Endothelial cell of umbilical vein (primary cell): Measurements from ENCODE around the gene TOX4. TPM values are rescaled to one million over a fixed set of nuclear protein-coding genes. Genes with fewer than 3 reads are reported as not detected.

Source experiments
- BruUV-seq: library from RNA; stranded (reverse); fragments of 400-500 nt; replicated peaks from 2 replicates; lab custom pipeline; 2021; lab: Mats Ljungman, UMichigan
- CTCF ChIA-PET: fragments of 300-600, 350-600 bp; sonication (Branson Sonifier 250); formaldehyde crosslinking; loops from one replicate; lab custom pipeline; 2021; ENCODE audit warnings: antibody characterized with exemption, inconsistent platforms; lab: Charles Lee
- POLR2A ChIA-PET: fragments of 300-600, 350-600 bp; sonication (Branson Sonifier 250); formaldehyde crosslinking; loops from one replicate; lab custom pipeline; 2021; ENCODE audit warnings: antibody characterized with exemption, inconsistent platforms; lab: Charles Lee
- DNase-seq: peaks from one replicate; pipeline ENCODE4 v3.0.0-alpha.2; 2011; ENCODE audit warnings: low read depth, low spot score
- FAIRE-seq: peaks from 2 replicates; lab custom pipeline; 2011; peaks lifted over from hg19 to GRCh38; lab: Jason Lieb, UNC
- H2AFZ ChIP-seq: 2 replicates; pipeline ENCODE4 v1.6.0; 2012; ENCODE audit warnings: low read depth, low read length, control low read depth, inconsistent platforms
- H3K27ac ChIP-seq: 2 replicates; pipeline ENCODE4 v1.5.1; 2011; ENCODE audit warnings: low read depth, mild to moderate bottlenecking, control low read depth, low read length, moderate library complexity; ENCODE audit not compliant: insufficient read depth
- H3K27me3 ChIP-seq, 2 experiments: 2 replicates each; pipeline versions ENCODE4 v1.6.0 to v1.6.1; 2011; ENCODE audit warnings: low read length in 2 of 2, mixed read lengths in 1 of 2; ENCODE audit not compliant: control insufficient read depth in 2 of 2, insufficient read depth in 2 of 2
- H3K36me3 ChIP-seq, 2 experiments: 2 replicates in 1 of 2; 3 replicates in 1 of 2; pipeline ENCODE4 v1.5.1; 2011; ENCODE audit warnings: low read length in 2 of 2, mild to moderate bottlenecking in 1 of 2, moderate library complexity in 1 of 2; ENCODE audit not compliant: control insufficient read depth in 2 of 2, insufficient read depth in 2 of 2; ENCODE audit errors: extremely low read depth in 1 of 2
- H3K4me1 ChIP-seq: 3 replicates; pipeline ENCODE4 v1.5.1; 2011; ENCODE audit warnings: mild to moderate bottlenecking, low read length; ENCODE audit not compliant: control insufficient read depth, insufficient read depth; ENCODE audit errors: extremely low read depth
- H3K4me2 ChIP-seq: 2 replicates; pipeline ENCODE4 v1.6.1; 2011; ENCODE audit warnings: low read length, control low read depth, mixed read lengths; ENCODE audit not compliant: insufficient read depth
- H3K4me3 ChIP-seq, 3 experiments: fragments of 200-600 bp in 1 of 3; sonication (generic), shearing (Covaris generic) in 1 of 3; replicated peaks in 1 of 3; 2 replicates each; pipeline ENCODE4 v1.5.1; 2011 to 2016; ENCODE audit warnings: control low read depth in 3 of 3, low read length in 3 of 3, mild to moderate bottlenecking in 2 of 3, inconsistent platforms in 1 of 3, low read depth in 1 of 3, moderate library complexity in 1 of 3; ENCODE audit not compliant: insufficient read depth in 1 of 3
- H3K79me2 ChIP-seq: 2 replicates; pipeline ENCODE4 v1.6.0; 2012; ENCODE audit warnings: low read length, inconsistent platforms; ENCODE audit not compliant: control insufficient read depth, insufficient read depth
- H3K9ac ChIP-seq: replicated peaks from 2 replicates; pipeline ENCODE3; 2011; ENCODE audit warnings: low read length, control low read depth; ENCODE audit not compliant: insufficient read depth; ENCODE audit errors: extremely low read depth
- H3K9me1 ChIP-seq: replicated peaks from 3 replicates; pipeline ENCODE4 v1.6.0; 2011; ENCODE audit warnings: mild to moderate bottlenecking, low read length; ENCODE audit not compliant: control insufficient read depth, insufficient read depth; ENCODE audit errors: extremely low read depth
- H3K9me3 ChIP-seq: replicated peaks from 2 replicates; pipeline ENCODE4 v1.5.1; 2012; ENCODE audit warnings: low read length, inconsistent platforms; ENCODE audit not compliant: control insufficient read depth, insufficient read depth
- H4K20me1 ChIP-seq: replicated peaks from 2 replicates; pipeline ENCODE3; 2011; ENCODE audit warnings: mild to moderate bottlenecking, low read length; ENCODE audit not compliant: control insufficient read depth, insufficient read depth; ENCODE audit errors: extremely low read depth
- EZH2 ChIP-seq: IDR thresholded peaks from 2 replicates; pipeline ENCODE4 v1.6.1; 2012; ENCODE audit warnings: borderline replicate concordance, low read depth, mild to moderate bottlenecking, moderate library complexity, low read length, inconsistent platforms; ENCODE audit not compliant: severe bottlenecking
- FOS ChIP-seq: IDR thresholded peaks from 2 replicates; pipeline ENCODE4 v1.6.1; 2011; ENCODE audit warnings: mild to moderate bottlenecking, low read length, moderate library complexity, borderline replicate concordance; ENCODE audit not compliant: insufficient read depth
- GATA2 ChIP-seq: IDR thresholded peaks from 2 replicates; pipeline ENCODE4 v1.7.0; 2011; ENCODE audit warnings: low read depth, mild to moderate bottlenecking, moderate library complexity, mixed read lengths, low read length; ENCODE audit not compliant: insufficient read length, insufficient read depth
- JUN ChIP-seq: IDR thresholded peaks from 2 replicates; pipeline ENCODE4 v1.6.1; 2011; ENCODE audit warnings: borderline replicate concordance, low read depth; ENCODE audit not compliant: insufficient read length, insufficient read depth
- MYC ChIP-seq: IDR thresholded peaks from one replicate; pipeline ENCODE4 v1.6.1; 2011; ENCODE audit warnings: mild to moderate bottlenecking, low read depth, low read length
- POLR2A ChIP-seq: IDR thresholded peaks from 2 replicates; pipeline ENCODE4 v1.6.1; 2012; ENCODE audit warnings: low read depth, mild to moderate bottlenecking, control low read depth, low read length
- POLR2AphosphoS5 ChIP-seq: IDR thresholded peaks from 2 replicates; pipeline ENCODE4 v1.6.1; 2012; ENCODE audit warnings: low read depth, mild to moderate bottlenecking, control low read depth, low read length, moderate library complexity; ENCODE audit not compliant: insufficient read depth
- dilution Hi-C: fragments of 300-500 bp; cut with MboI; formaldehyde crosslinking; loops from one replicate; pipeline ENCODE4 v1.15.0; 2019; ENCODE audit warnings: low sequenced_read_pairs; ENCODE audit not compliant: extremely low pct_ligation_motif_present
- intact Hi-C: fragments of 100-400 bp; cut with micrococcal nuclease; formaldehyde crosslinking; loops from one replicate; pipeline ENCODE4 v1.10.0; 2022
- polyA plus RNA-seq, 4 experiments: library from polyadenylated mRNA; depleted of rRNA in 3 of 4; stranded (reverse) in 3 of 4; unstranded in 1 of 4; fragments of >200 nt; gene quantifications; 2 replicates each; pipeline versions ENCODE4 v1.2.1 to v1.2.3, GENCODE V29; 2011 to 2012; ENCODE audit warnings: missing spikeins in 1 of 4
- total RNA-seq: library from RNA; stranded (reverse); gene quantifications from 2 replicates; pipeline ENCODE4 v1.2.3, GENCODE V29; 2021

The TOX4 gene
- total and polyA plus RNA-seq, 2 donors (not counting 3 experiments of a cell fraction or from before 2014, with no cell fraction given): 67.4 to 78.4 TPM

DNA sequence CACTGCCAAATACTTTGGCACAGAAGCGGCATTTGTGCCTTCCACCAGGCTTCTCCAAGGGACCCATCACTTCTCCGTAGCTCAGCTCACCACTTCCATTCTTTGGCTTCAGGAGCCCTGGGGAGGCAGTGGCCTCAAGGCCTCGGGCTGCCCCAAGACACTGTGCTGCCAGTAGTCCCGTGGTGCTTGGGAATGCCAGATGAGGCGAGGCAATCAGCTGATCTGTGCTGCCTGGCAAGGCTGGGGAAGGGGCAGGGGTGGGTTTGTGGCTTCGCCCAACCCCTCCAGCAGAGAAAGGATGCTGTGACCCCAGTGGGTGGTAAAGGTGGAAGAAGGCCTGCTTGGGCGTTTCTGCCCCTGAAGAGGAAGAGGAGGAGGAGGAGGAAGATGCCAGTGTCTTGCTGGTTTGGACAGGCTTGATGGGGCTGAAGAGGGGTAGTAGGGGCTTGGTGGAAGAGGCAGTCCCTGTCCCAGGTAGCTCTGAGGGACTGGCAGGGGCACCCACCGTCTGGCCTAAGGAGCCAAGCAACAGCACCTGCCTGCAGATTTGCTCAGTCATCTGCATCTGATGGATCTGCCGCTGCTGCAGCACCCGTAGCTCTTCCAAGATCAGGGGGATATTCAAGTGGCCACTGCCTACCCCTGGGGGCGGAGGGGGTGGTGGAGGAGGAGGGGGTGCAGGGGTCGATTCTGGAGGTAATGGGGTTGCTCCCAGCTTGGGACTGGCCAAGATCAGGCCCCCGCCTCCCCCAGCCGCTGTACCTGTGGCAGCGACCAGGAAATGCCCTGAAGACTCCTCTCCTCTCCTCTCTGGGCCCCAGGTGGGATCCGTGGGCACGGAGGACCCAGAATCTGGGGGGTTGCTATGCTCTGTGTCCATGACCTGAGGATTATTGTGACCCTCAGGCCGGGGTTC, 47.8 kb downstream of the TOX4 start:
- no TSS peak for BruUV-seq
- peaks cover 3% of the 10 kb centered on the region for H3K4me1 ChIP-seq
- intact Hi-C loops: no loop called here
- H3K9me3 ChIP-seq: no peaks in the 10 kb centered on the region
- H3K79me2 ChIP-seq: no peaks in the 10 kb centered on the region
- H2AFZ ChIP-seq: no peak overlapping the region
- H3K36me3 ChIP-seq: no peaks in the 10 kb centered on the region
- H3K9ac ChIP-seq: no peak overlapping the region
- ChIA-PET POLR2A (no interaction called here), CTCF (interaction anchor here (1.7 to 3.1 kb wide), 4 partner anchors 13 to 26 kb away, joined by 4 to 28 read pairs (median 9); partner anchors contain the start of gene METTL3)
- no peak for DNase-seq
- FAIRE-seq: no peak
- dilution Hi-C loops: no loop called here
- TF ChIP-seq GATA2 (no peak), POLR2AphosphoS5 (no peak), JUN (no peak), EZH2 (no peak), POLR2A (no peak), FOS (no peak), MYC (no peak)
- H3K9me1 ChIP-seq: no peaks in the 10 kb centered on the region
- H3K27me3 ChIP-seq: peaks cover 21% of the 10 kb centered on the region in 2 experiments
- H4K20me1 ChIP-seq: no peaks in the 10 kb centered on the region
- no peak overlapping the region for H3K4me3 ChIP-seq
- H3K27ac ChIP-seq: no peak overlapping the region
- H3K4me2 ChIP-seq: no peak overlapping the region
